Keratinocyte (primary cell): ENCODE data around the gene CRYGC.

Experiments used
- EZH2 ChIP-seq: IDR thresholded peaks from one replicate; pipeline ENCODE4 v1.6.1; 2012; ENCODE audit warnings: inconsistent platforms, mild to moderate bottlenecking, low read length, moderate library complexity
- TF ChIP-seq, protein P1 (sequence below), 3 experiments: IDR thresholded peaks in 1 of 3; conservative IDR thresholded peaks in 1 of 3; optimal IDR thresholded peaks in 1 of 3; 2 replicates in 2 of 3; 3 replicates in 1 of 3; pipeline versions ENCODE3 to v1.5.1; 2011; ENCODE audit warnings: low read length in 3 of 3, mild to moderate bottlenecking in 3 of 3, moderate library complexity in 2 of 3, control low read depth in 1 of 3, inconsistent platforms in 1 of 3; ENCODE audit not compliant: insufficient read depth in 2 of 3; ENCODE audit errors: extremely low read depth in 1 of 3

DNA sequence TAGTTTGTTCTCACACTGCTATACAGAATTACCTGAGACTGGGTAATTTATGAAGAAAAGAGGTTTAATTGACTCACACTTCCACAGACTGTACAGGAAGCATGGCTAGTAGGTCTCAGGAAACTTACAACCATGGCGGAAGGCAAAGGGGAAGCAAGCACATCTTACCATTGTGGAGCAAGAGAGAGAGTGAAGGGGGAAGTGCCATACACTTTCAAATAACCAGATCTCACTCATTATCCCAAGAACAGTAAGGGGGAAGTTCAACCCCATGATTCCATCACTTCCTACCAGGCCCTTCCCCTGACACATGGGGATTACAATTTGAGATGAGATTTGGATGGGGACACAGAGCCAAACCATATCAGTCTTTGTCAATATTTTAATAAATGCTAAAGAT lies 21.3 kb upstream of the CRYGC start:
- TF ChIP-seq, protein P1, sequence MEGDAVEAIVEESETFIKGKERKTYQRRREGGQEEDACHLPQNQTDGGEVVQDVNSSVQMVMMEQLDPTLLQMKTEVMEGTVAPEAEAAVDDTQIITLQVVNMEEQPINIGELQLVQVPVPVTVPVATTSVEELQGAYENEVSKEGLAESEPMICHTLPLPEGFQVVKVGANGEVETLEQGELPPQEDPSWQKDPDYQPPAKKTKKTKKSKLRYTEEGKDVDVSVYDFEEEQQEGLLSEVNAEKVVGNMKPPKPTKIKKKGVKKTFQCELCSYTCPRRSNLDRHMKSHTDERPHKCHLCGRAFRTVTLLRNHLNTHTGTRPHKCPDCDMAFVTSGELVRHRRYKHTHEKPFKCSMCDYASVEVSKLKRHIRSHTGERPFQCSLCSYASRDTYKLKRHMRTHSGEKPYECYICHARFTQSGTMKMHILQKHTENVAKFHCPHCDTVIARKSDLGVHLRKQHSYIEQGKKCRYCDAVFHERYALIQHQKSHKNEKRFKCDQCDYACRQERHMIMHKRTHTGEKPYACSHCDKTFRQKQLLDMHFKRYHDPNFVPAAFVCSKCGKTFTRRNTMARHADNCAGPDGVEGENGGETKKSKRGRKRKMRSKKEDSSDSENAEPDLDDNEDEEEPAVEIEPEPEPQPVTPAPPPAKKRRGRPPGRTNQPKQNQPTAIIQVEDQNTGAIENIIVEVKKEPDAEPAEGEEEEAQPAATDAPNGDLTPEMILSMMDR (optimal IDR thresholded peaks at IDR 0.05 in 1 of 3, IDR thresholded peaks at IDR 0.05 in 1 of 3, conservative IDR thresholded peaks at IDR 0.05 in 1 of 3; ENCODE audit: extremely low read depth in 1 of 3, insufficient read depth in 2 of 3, low read length in 3 of 3) = no peak
- TF ChIP-seq EZH2 = no peak
